Large intestine (tissue), 3 donors: ENCODE results near the gene SMARCC2. TPM values are rescaled to one million over a fixed set of nuclear protein-coding genes. Genes with fewer than 3 reads are reported as not detected.

ENCODE experiments used
- DNase-seq, 2 donors: peaks; one replicate each; pipeline versions ENCODE4 v3.0.0 to v3.0.0-alpha.2; 2013
- H3K27ac ChIP-seq: one replicate; pipeline ENCODE4 v1.5.1; 2013; ENCODE audit warnings: low read length
- H3K27me3 ChIP-seq: 2 replicates; pipeline ENCODE4 v1.6.1; 2013; ENCODE audit warnings: low read length; ENCODE audit not compliant: control insufficient read depth, insufficient read depth
- H3K36me3 ChIP-seq: 2 replicates; pipeline ENCODE4 v1.6.1; 2013; ENCODE audit warnings: low read length; ENCODE audit not compliant: control insufficient read depth, insufficient read depth
- H3K4me1 ChIP-seq: one replicate; pipeline ENCODE4 v1.6.1; 2013; ENCODE audit warnings: low read length; ENCODE audit not compliant: control insufficient read depth, insufficient read depth
- H3K4me3 ChIP-seq: one replicate; pipeline ENCODE4 v1.5.1; 2013; ENCODE audit warnings: low read length
- H3K9me3 ChIP-seq: one replicate; pipeline ENCODE4 v1.6.1; 2013; ENCODE audit warnings: mild to moderate bottlenecking, low read depth, low read length, moderate library complexity; ENCODE audit not compliant: control insufficient read depth
- WGBS: methylation state at CpG from one replicate; pipeline ENCODE4 v1.1.5; 2013; ENCODE audit warnings: low lambda C conversion rate; ENCODE audit not compliant: insufficient coverage; 5-methylcytosine and 5-hydroxymethylcytosine counted together
- polyA plus RNA-seq: library from polyadenylated mRNA; unstranded; fragments of 120-200 nt; gene quantifications from one replicate; pipeline ENCODE4 v1.2.1, GENCODE V29; 2013

The SMARCC2 gene
- polyA plus RNA-seq, 1 donor = 70.7 TPM

DNA sequence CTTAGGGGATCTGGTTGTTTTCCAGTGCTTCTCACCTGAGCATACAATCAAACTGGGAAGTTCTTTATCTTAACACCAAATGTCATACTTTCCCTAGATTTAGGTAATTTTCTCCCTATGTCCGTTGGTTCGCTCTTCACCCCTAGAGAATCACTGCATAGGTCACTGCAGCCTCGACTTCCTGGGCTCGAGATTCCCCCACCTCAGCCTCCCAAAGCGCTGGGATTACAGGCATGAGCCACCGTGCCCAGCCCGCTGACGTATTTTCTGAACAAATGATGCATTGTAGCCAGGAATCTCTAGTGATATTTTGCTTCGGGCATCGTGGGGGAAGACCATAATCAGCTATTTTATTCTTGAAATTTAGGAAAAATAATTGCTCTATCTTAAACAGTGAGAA, 74.0 kb downstream of the SMARCC2 start:
- no peaks in the 10 kb centered on the region for H3K27me3 ChIP-seq
- DNase-seq = peak in 1 of 2 donors; percentile 30
- H3K4me1 ChIP-seq = peaks cover 15% of the 10 kb centered on the region
- H3K27ac ChIP-seq = peak overlapping the region; percentile 95
- H3K4me3 ChIP-seq = peak overlapping the region; percentile 77
- peaks cover 39% of the 10 kb centered on the region for H3K36me3 ChIP-seq
- H3K9me3 ChIP-seq = no peaks in the 10 kb centered on the region
- WGBS = no CpG with 5 or more reads among the region's 10 CpGs

DNA sequence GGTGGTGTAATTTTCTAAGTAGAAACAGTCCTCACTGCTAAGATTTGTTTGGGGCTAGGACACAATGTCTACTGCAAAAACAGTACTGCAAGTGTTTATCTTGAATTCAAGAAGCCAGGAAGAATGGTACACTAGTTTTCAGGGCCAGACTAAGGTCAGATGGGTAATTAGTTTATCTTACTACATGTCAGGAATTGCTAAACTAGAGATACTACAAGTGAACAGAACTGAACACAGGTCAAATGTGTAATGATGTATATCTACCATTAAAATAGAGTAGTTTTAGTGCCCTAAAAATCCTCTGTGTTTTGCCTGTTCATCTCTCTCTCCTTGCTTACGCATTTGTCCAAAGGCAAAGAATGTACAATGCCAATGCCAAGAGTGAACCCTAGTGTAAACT, 75.2 kb downstream of the SMARCC2 start:
- Histone ChIP-seq H3K4me1 (peaks cover 7% of the 10 kb centered on the region), H3K27ac (no peak overlapping the region), H3K27me3 (no peaks in the 10 kb centered on the region), H3K36me3 (peaks cover 49% of the 10 kb centered on the region), H3K4me3 (no peak overlapping the region), H3K9me3 (no peaks in the 10 kb centered on the region)
- WGBS = no CpG with 5 or more reads among the region's 1 CpG
- DNase-seq = no peak

Other genes starting within 250 kb of the SMARCC2 start
- 5.7 TPM for gene PMEL, start 223.4 kb downstream of the SMARCC2 start, polyA plus RNA-seq
- gene CDK2, start 222.7 kb downstream of the SMARCC2 start, polyA plus RNA-seq = 55.5 TPM
- 112 TPM for gene RAB5B, start 215.4 kb downstream of the SMARCC2 start, polyA plus RNA-seq
- 44.1 TPM for gene SUOX, start 192.2 kb downstream of the SMARCC2 start, polyA plus RNA-seq
- gene IKZF4, start 168.4 kb downstream of the SMARCC2 start, polyA plus RNA-seq = 13.5 TPM
- 232 TPM for gene RPS26, start 147.6 kb downstream of the SMARCC2 start, polyA plus RNA-seq
- 326 TPM for gene ERBB3, start 109.3 kb downstream of the SMARCC2 start, polyA plus RNA-seq
- 131 TPM for gene PA2G4, start 84.9 kb downstream of the SMARCC2 start, polyA plus RNA-seq
- 5,871 TPM for gene RPL41, start 72.8 kb downstream of the SMARCC2 start, polyA plus RNA-seq
- gene ZC3H10, start 71.2 kb downstream of the SMARCC2 start, polyA plus RNA-seq = 4.5 TPM
- 42.7 TPM for gene ESYT1, start 61.2 kb downstream of the SMARCC2 start, polyA plus RNA-seq
- gene MYL6B, start 36.9 kb downstream of the SMARCC2 start, polyA plus RNA-seq = 59.5 TPM
- 1,754 TPM for gene MYL6, start 31.1 kb downstream of the SMARCC2 start, polyA plus RNA-seq
- 32.2 TPM for gene RNF41, start 32.4 kb upstream of the SMARCC2 start, polyA plus RNA-seq
- gene NABP2, start 34.9 kb upstream of the SMARCC2 start, polyA plus RNA-seq = 29.1 TPM
- 524 TPM for gene SLC39A5, start 40.6 kb upstream of the SMARCC2 start, polyA plus RNA-seq
- 25.1 TPM for gene ANKRD52, start 68.9 kb upstream of the SMARCC2 start, polyA plus RNA-seq
- gene COQ10A, start 77.5 kb upstream of the SMARCC2 start, polyA plus RNA-seq = 12.1 TPM
- gene CS, start 110.8 kb upstream of the SMARCC2 start, polyA plus RNA-seq = 143 TPM
- 179 TPM for gene CNPY2, start 126.5 kb upstream of the SMARCC2 start, polyA plus RNA-seq
- gene PAN2, start 144.5 kb upstream of the SMARCC2 start, polyA plus RNA-seq = 85.5 TPM
- gene IL23A, start 149.4 kb upstream of the SMARCC2 start, polyA plus RNA-seq = 0.75 TPM
- gene STAT2, start 170.6 kb upstream of the SMARCC2 start, polyA plus RNA-seq = 124 TPM
- 0.06 TPM for gene APOF, start 173.4 kb upstream of the SMARCC2 start, polyA plus RNA-seq